Keratinocyte (primary cell): ENCODE results near the gene WNK2.

ENCODE experiments used
- EZH2 ChIP-seq: IDR thresholded peaks from one replicate; pipeline ENCODE4 v1.6.1; 2012; ENCODE audit warnings: inconsistent platforms, mild to moderate bottlenecking, low read length, moderate library complexity
- TF ChIP-seq, protein P1 (sequence below), 3 experiments: IDR thresholded peaks in 1 of 3; conservative IDR thresholded peaks in 1 of 3; optimal IDR thresholded peaks in 1 of 3; 2 replicates in 2 of 3; 3 replicates in 1 of 3; pipeline versions ENCODE3 to v1.5.1; 2011; ENCODE audit warnings: low read length in 3 of 3, mild to moderate bottlenecking in 3 of 3, moderate library complexity in 2 of 3, control low read depth in 1 of 3, inconsistent platforms in 1 of 3; ENCODE audit not compliant: insufficient read depth in 2 of 3; ENCODE audit errors: extremely low read depth in 1 of 3

DNA sequence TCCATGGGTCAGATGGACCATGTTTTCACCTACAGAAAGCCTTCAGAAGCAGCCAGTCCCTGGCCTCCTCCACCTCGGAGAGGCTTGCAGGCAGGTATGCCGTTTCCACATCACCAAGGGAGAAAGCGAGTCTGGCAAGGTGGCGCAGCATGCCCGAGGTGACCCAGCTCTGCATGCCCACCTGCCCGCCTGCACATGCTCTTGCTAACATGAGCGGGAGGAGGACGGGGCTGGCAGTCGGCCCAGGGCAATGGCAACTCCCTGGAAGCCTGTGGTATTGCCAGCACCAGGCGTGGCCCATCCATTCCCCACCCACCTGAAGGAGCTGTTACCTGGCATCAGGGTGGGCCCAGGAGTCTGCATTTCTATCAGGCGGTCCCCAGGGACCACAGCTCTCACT lies 46.6 kb upstream of the WNK2 start:
- TF ChIP-seq, protein P1, sequence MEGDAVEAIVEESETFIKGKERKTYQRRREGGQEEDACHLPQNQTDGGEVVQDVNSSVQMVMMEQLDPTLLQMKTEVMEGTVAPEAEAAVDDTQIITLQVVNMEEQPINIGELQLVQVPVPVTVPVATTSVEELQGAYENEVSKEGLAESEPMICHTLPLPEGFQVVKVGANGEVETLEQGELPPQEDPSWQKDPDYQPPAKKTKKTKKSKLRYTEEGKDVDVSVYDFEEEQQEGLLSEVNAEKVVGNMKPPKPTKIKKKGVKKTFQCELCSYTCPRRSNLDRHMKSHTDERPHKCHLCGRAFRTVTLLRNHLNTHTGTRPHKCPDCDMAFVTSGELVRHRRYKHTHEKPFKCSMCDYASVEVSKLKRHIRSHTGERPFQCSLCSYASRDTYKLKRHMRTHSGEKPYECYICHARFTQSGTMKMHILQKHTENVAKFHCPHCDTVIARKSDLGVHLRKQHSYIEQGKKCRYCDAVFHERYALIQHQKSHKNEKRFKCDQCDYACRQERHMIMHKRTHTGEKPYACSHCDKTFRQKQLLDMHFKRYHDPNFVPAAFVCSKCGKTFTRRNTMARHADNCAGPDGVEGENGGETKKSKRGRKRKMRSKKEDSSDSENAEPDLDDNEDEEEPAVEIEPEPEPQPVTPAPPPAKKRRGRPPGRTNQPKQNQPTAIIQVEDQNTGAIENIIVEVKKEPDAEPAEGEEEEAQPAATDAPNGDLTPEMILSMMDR (optimal IDR thresholded peaks at IDR 0.05 in 1 of 3, IDR thresholded peaks at IDR 0.05 in 1 of 3, conservative IDR thresholded peaks at IDR 0.05 in 1 of 3; ENCODE audit: extremely low read depth in 1 of 3, insufficient read depth in 2 of 3, low read length in 3 of 3) = no peak
- TF ChIP-seq EZH2 = no peak
